MM.1S (cell line): ENCODE measurements around the gene PHF21B.

Source experiments
- DNase-seq: peaks from one replicate; pipeline ENCODE4 v3.0.0-alpha.2; 2015
- H2AFZ ChIP-seq: fragments of 300-600 bp; sonication (generic); 2 replicates; pipeline ENCODE4 v1.6.0; 2016; ENCODE audit warnings: antibody characterized with exemption, low read length
- H3F3A ChIP-seq: fragments of 300-600 bp; sonication (generic); 2 replicates; pipeline ENCODE4 v1.6.1; 2016; ENCODE audit warnings: mild to moderate bottlenecking, antibody characterized with exemption, low read length, moderate library complexity, mixed read lengths; ENCODE audit not compliant: insufficient read depth
- H3K27ac ChIP-seq: fragments of 300-600 bp; sonication (generic); 2 replicates; pipeline ENCODE4 v1.5.1; 2016; ENCODE audit warnings: mild to moderate bottlenecking, low read length
- H3K27me3 ChIP-seq: fragments of 300-600 bp; sonication (generic); replicated peaks from 2 replicates; pipeline ENCODE4 v1.6.0; 2016; ENCODE audit warnings: low read length; ENCODE audit not compliant: insufficient read depth
- H3K36me3 ChIP-seq: fragments of 300-600 bp; sonication (generic); replicated peaks from 2 replicates; pipeline ENCODE4 v1.6.1; 2016; ENCODE audit warnings: mild to moderate bottlenecking, low read length, mixed read lengths; ENCODE audit not compliant: insufficient read depth
- H3K4me1 ChIP-seq: fragments of 300-600 bp; sonication (generic); 2 replicates; pipeline ENCODE4 v1.6.1; 2016; ENCODE audit warnings: low read length, mixed read lengths
- H3K4me2 ChIP-seq: fragments of 300-600 bp; sonication (generic); 2 replicates; pipeline ENCODE4 v1.6.0; 2016; ENCODE audit warnings: low read depth, low read length
- H3K4me3 ChIP-seq: fragments of 300-600 bp; sonication (generic); 2 replicates; pipeline ENCODE4 v1.5.1; 2016; ENCODE audit warnings: low read length, mixed read lengths
- H3K79me2 ChIP-seq: fragments of 300-600 bp; sonication (generic); 2 replicates; pipeline ENCODE4 v1.6.1; 2016; ENCODE audit warnings: mixed run types, low read length, mixed read lengths
- H3K9ac ChIP-seq: fragments of 300-600 bp; sonication (generic); 2 replicates; pipeline ENCODE4 v1.6.1; 2016; ENCODE audit warnings: low read length, mixed read lengths
- H3K9me2 ChIP-seq: fragments of 300-600 bp; sonication (generic); replicated peaks from 2 replicates; pipeline ENCODE4 v1.6.1; 2016; ENCODE audit warnings: mild to moderate bottlenecking, low read length, mixed read lengths; ENCODE audit not compliant: insufficient read depth
- H3K9me3 ChIP-seq: fragments of 300-600 bp; sonication (generic); replicated peaks from 2 replicates; pipeline ENCODE4 v1.6.1; 2016; ENCODE audit warnings: mild to moderate bottlenecking, low read length, mixed read lengths; ENCODE audit not compliant: insufficient read depth
- H4K20me1 ChIP-seq: fragments of 300-600 bp; sonication (generic); 2 replicates; pipeline ENCODE4 v1.6.1; 2016; ENCODE audit warnings: mild to moderate bottlenecking, low read length, moderate library complexity, mixed read lengths; ENCODE audit not compliant: insufficient read depth
- EZH2 ChIP-seq: fragments of 300-600 bp; sonication (generic); optimal IDR thresholded peaks from 2 replicates; pipeline ENCODE3; 2017; ENCODE audit warnings: low read depth, mild to moderate bottlenecking, antibody characterized with exemption, low read length, mixed read lengths
- EZH2phosphoT487 ChIP-seq: fragments of 300-600 bp; sonication (generic); IDR thresholded peaks from 2 replicates; pipeline ENCODE4 v1.6.1; 2018; ENCODE audit warnings: antibody characterized with exemption, low read length
- TF ChIP-seq, protein P1 (sequence below): fragments of 300-600 bp; sonication (generic); IDR thresholded peaks from 2 replicates; pipeline ENCODE4 v1.5.1; 2016; ENCODE audit warnings: antibody characterized with exemption, low read length, mixed read lengths

The PHF21B gene

GRCh38 chr22:45051946-45052345, 42.1 kb upstream of the PHF21B start:
- Histone ChIP-seq H3K9me3 (no peaks in the 10 kb centered on the region), H3F3A (no peaks in the 10 kb centered on the region), H3K4me3 (no peak overlapping the region), H3K27ac (no peak overlapping the region), H3K4me1 (no peaks in the 10 kb centered on the region), H3K4me2 (no peak overlapping the region), H3K27me3 (peaks cover 98% of the 10 kb centered on the region), H3K79me2 (no peaks in the 10 kb centered on the region), H3K9me2 (no peaks in the 10 kb centered on the region), H2AFZ (no peak overlapping the region), H4K20me1 (no peaks in the 10 kb centered on the region), H3K36me3 (no peaks in the 10 kb centered on the region), H3K9ac (no peak overlapping the region)
- TF ChIP-seq, protein P1, sequence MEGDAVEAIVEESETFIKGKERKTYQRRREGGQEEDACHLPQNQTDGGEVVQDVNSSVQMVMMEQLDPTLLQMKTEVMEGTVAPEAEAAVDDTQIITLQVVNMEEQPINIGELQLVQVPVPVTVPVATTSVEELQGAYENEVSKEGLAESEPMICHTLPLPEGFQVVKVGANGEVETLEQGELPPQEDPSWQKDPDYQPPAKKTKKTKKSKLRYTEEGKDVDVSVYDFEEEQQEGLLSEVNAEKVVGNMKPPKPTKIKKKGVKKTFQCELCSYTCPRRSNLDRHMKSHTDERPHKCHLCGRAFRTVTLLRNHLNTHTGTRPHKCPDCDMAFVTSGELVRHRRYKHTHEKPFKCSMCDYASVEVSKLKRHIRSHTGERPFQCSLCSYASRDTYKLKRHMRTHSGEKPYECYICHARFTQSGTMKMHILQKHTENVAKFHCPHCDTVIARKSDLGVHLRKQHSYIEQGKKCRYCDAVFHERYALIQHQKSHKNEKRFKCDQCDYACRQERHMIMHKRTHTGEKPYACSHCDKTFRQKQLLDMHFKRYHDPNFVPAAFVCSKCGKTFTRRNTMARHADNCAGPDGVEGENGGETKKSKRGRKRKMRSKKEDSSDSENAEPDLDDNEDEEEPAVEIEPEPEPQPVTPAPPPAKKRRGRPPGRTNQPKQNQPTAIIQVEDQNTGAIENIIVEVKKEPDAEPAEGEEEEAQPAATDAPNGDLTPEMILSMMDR: no peak
- TF ChIP-seq EZH2 (no peak), EZH2phosphoT487 (no peak)
- no peak for DNase-seq

GRCh38 chr22:45051419-45051818, 41.6 kb upstream of the PHF21B start:
- H3K4me2 ChIP-seq: no peak overlapping the region
- H3K9me3 ChIP-seq: no peaks in the 10 kb centered on the region
- no peaks in the 10 kb centered on the region for H4K20me1 ChIP-seq
- H3K4me3 ChIP-seq: no peak overlapping the region
- no peak overlapping the region for H3K9ac ChIP-seq
- TF ChIP-seq, protein P1: no peak
- TF ChIP-seq EZH2: no peak
- no peak for TF ChIP-seq EZH2phosphoT487
- H3K9me2 ChIP-seq: no peaks in the 10 kb centered on the region
- H3K36me3 ChIP-seq: no peaks in the 10 kb centered on the region
- no peak for DNase-seq
- H3K27me3 ChIP-seq: peaks cover 98% of the 10 kb centered on the region
- H3K4me1 ChIP-seq: no peaks in the 10 kb centered on the region
- no peak overlapping the region for H2AFZ ChIP-seq
- H3K79me2 ChIP-seq: no peaks in the 10 kb centered on the region
- H3F3A ChIP-seq: no peaks in the 10 kb centered on the region
- no peak overlapping the region for H3K27ac ChIP-seq

DNA sequence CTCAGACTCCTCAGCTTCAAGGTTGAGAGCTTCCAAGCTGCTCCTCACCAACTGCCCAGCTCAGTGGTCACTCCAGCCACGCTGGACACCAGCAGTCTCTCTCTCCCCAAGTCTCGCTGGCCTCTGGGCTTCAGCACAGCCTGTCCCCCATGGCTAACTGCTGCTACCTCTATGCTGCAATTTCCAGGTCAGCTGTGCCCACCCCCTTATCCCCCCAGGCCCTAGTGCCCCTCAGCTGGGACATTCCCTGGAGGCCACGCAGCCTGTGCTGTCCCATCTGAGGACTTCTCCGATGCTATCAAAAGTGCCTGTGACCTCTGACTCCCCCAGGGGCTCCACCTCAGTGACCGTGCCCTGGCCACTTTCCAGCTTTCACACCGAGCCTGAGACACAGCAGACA, 37.5 kb upstream of the PHF21B start:
- Histone ChIP-seq H3K79me2 (no peaks in the 10 kb centered on the region), H3K36me3 (no peaks in the 10 kb centered on the region), H2AFZ (no peak overlapping the region), H3K27me3 (peaks cover 100% of the 10 kb centered on the region), H4K20me1 (no peaks in the 10 kb centered on the region), H3K4me3 (no peak overlapping the region), H3K9me3 (no peaks in the 10 kb centered on the region), H3K9me2 (no peaks in the 10 kb centered on the region), H3F3A (no peaks in the 10 kb centered on the region), H3K4me1 (no peaks in the 10 kb centered on the region), H3K4me2 (no peak overlapping the region), H3K9ac (no peak overlapping the region), H3K27ac (no peak overlapping the region)
- no peak for DNase-seq
- TF ChIP-seq EZH2phosphoT487 (no peak), EZH2 (no peak)
- TF ChIP-seq, protein P1: no peak
